IMR-90 (cell line): Measurements from ENCODE around the gene CHST5. TPM values are rescaled to one million over a fixed set of nuclear protein-coding genes. Genes with fewer than 3 reads are reported as not detected.

Experiments
- ATAC-seq: fragments of 200-7000 bp; cut with Tn5 transposase; 2 replicates; pipeline ENCODE4 v1.9.1; 2020; ENCODE audit warnings: low read depth, mild to moderate bottlenecking, moderate library complexity
- BruUV-seq: library from RNA; stranded (reverse); fragments of 400-500 nt; replicated peaks from 2 replicates; lab custom pipeline; 2021; lab: Mats Ljungman, UMichigan
- CTCF ChIA-PET: fragments of 300-600 bp; formaldehyde crosslinking; extraction: SDS; loops from one replicate; lab custom pipeline; 2021; ENCODE audit warnings: antibody characterized with exemption; lab: Yijun Ruan, JAX
- POLR2A ChIA-PET: fragments of 300-600 bp; sonication (Branson Sonifier 250); formaldehyde crosslinking; loops from one replicate; lab custom pipeline; 2022; ENCODE audit warnings: antibody characterized with exemption; ENCODE audit not compliant: unreplicated experiment; lab: Charles Lee
- DNase-seq: peaks from one replicate; pipeline ENCODE4 v3.0.0; 2013
- H2AFZ ChIP-seq: replicated peaks from 2 replicates; pipeline ENCODE3; 2013; ENCODE audit warnings: low read length, mild to moderate bottlenecking; ENCODE audit not compliant: poor library complexity
- H2AK5ac ChIP-seq: 2 replicates; pipeline ENCODE4 v1.6.1; 2013; ENCODE audit warnings: low read depth, low read length, inconsistent platforms
- H2AK9ac ChIP-seq: replicated peaks from 2 replicates; pipeline ENCODE3; 2013; ENCODE audit warnings: mild to moderate bottlenecking, low read depth, low read length, moderate library complexity; ENCODE audit not compliant: poor library complexity
- H2BK120ac ChIP-seq: 2 replicates; pipeline ENCODE4 v1.6.1; 2013; ENCODE audit warnings: low read depth, low read length, inconsistent platforms
- H2BK15ac ChIP-seq: 3 replicates; pipeline ENCODE4 v1.6.1; 2013; ENCODE audit warnings: low read depth, low read length, inconsistent platforms
- H2BK20ac ChIP-seq: 2 replicates; pipeline ENCODE4 v1.6.1; 2013; ENCODE audit warnings: low read depth, mild to moderate bottlenecking, inconsistent platforms, low read length, moderate library complexity
- H2BK5ac ChIP-seq: 2 replicates; pipeline ENCODE4 v1.6.1; 2013; ENCODE audit warnings: mild to moderate bottlenecking, low read depth, low read length, inconsistent platforms; ENCODE audit not compliant: poor library complexity, severe bottlenecking
- H3K14ac ChIP-seq: replicated peaks from 2 replicates; pipeline ENCODE4 v1.6.1; 2013; ENCODE audit warnings: low read depth, low read length, inconsistent platforms
- H3K18ac ChIP-seq: 2 replicates; pipeline ENCODE4 v1.6.1; 2013; ENCODE audit warnings: low read depth, low read length, control low read depth
- H3K23ac ChIP-seq: 2 replicates; pipeline ENCODE4 v1.6.1; 2013; ENCODE audit warnings: low read depth, low read length, inconsistent platforms
- H3K27ac ChIP-seq: 2 replicates; pipeline ENCODE4 v1.5.1; 2013; ENCODE audit warnings: mild to moderate bottlenecking, control low read depth, low read length; ENCODE audit not compliant: insufficient read depth
- H3K27me3 ChIP-seq: 2 replicates; pipeline ENCODE4 v1.6.1; 2013; ENCODE audit warnings: low read length; ENCODE audit not compliant: control insufficient read depth, insufficient read depth
- H3K36me3 ChIP-seq: 2 replicates; pipeline ENCODE4 v1.6.1; 2013; ENCODE audit warnings: low read length, mixed read lengths; ENCODE audit not compliant: control insufficient read depth, insufficient read depth
- H3K4ac ChIP-seq: 2 replicates; pipeline ENCODE4 v1.6.1; 2013; ENCODE audit warnings: low read depth, low read length, inconsistent platforms
- H3K4me1 ChIP-seq: 2 replicates; pipeline ENCODE4 v1.6.1; 2013; ENCODE audit warnings: low read length, mixed read lengths; ENCODE audit not compliant: control insufficient read depth, insufficient read depth
- H3K4me2 ChIP-seq: 2 replicates; pipeline ENCODE4 v1.6.1; 2013; ENCODE audit warnings: low read depth, mild to moderate bottlenecking, control low read depth, low read length, moderate library complexity
- H3K4me3 ChIP-seq: 2 replicates; pipeline ENCODE4 v1.5.1; 2013; ENCODE audit warnings: low read depth, mild to moderate bottlenecking, control low read depth, low read length, moderate library complexity; ENCODE audit not compliant: insufficient read depth
- H3K56ac ChIP-seq: 2 replicates; pipeline ENCODE4 v1.6.1; 2013; ENCODE audit warnings: low read length, inconsistent platforms; ENCODE audit not compliant: insufficient read depth; ENCODE audit errors: extremely low read depth
- H3K79me1 ChIP-seq, 2 experiments: 2 replicates each; pipeline ENCODE4 v1.6.1; 2013; ENCODE audit warnings: low read length in 2 of 2, inconsistent platforms in 1 of 2, low read depth in 1 of 2
- H3K9ac ChIP-seq: 2 replicates; pipeline ENCODE4 v1.6.1; 2013; ENCODE audit warnings: low read depth, low read length, control low read depth
- H3K9me1 ChIP-seq: 2 replicates; pipeline ENCODE4 v1.6.1; 2013; ENCODE audit warnings: low read length, inconsistent platforms; ENCODE audit not compliant: insufficient read depth
- H3K9me3 ChIP-seq: 2 replicates; pipeline ENCODE4 v1.6.1; 2013; ENCODE audit warnings: low read length; ENCODE audit not compliant: control insufficient read depth, insufficient read depth
- H4K20me1 ChIP-seq: 2 replicates; pipeline ENCODE4 v1.6.1; 2013; ENCODE audit warnings: low read length, inconsistent platforms; ENCODE audit not compliant: insufficient read depth
- H4K5ac ChIP-seq: 2 replicates; pipeline ENCODE4 v1.6.1; 2013; ENCODE audit warnings: mild to moderate bottlenecking, low read depth, low read length, control low read depth
- H4K8ac ChIP-seq, 2 experiments: 2 replicates each; pipeline ENCODE4 v1.6.1; 2013; ENCODE audit warnings: low read depth in 2 of 2, low read length in 2 of 2, control low read depth in 1 of 2, inconsistent platforms in 1 of 2
- H4K91ac ChIP-seq: 2 replicates; pipeline ENCODE4 v1.6.1; 2013; ENCODE audit warnings: low read depth, low read length, inconsistent platforms; ENCODE audit not compliant: insufficient read depth
- BHLHE40 ChIP-seq: fragments of 150-350 bp; IDR thresholded peaks from 2 replicates; pipeline ENCODE4 v1.6.1; 2016; ENCODE audit warnings: mild to moderate bottlenecking, low read depth, low read length
- CEBPB ChIP-seq: IDR thresholded peaks from 2 replicates; pipeline ENCODE4 v1.6.1; 2012; ENCODE audit warnings: low read depth, low read length, improper control_type of control experiment
- CHD1 ChIP-seq: IDR thresholded peaks from 2 replicates; pipeline ENCODE4 v1.6.1; 2012; ENCODE audit warnings: low read depth, low read length, improper control_type of control experiment
- CTCF ChIP-seq: conservative IDR thresholded peaks from 2 replicates; pipeline ENCODE4 v1.5.1; 2012; ENCODE audit warnings: mild to moderate bottlenecking, low read depth, low read length, improper control_type of control experiment
- ELK1 ChIP-seq: fragments of 150-350 bp; IDR thresholded peaks from 2 replicates; pipeline ENCODE4 v1.6.1; 2016; ENCODE audit warnings: low read depth, mild to moderate bottlenecking, low read length, moderate library complexity, borderline replicate concordance
- FOS ChIP-seq: fragments of 150-350 bp; IDR thresholded peaks from 2 replicates; pipeline ENCODE4 v1.6.1; 2016; ENCODE audit warnings: low read depth, low read length
- MAFK ChIP-seq: IDR thresholded peaks from 2 replicates; pipeline ENCODE4 v1.6.1; 2012; ENCODE audit warnings: low read depth, low read length, improper control_type of control experiment
- MAZ ChIP-seq: IDR thresholded peaks from 2 replicates; pipeline ENCODE4 v1.6.1; 2012; ENCODE audit warnings: low read depth, mild to moderate bottlenecking, low read length, improper control_type of control experiment, moderate library complexity, borderline replicate concordance
- RCOR1 ChIP-seq: IDR thresholded peaks from 2 replicates; pipeline ENCODE4 v1.6.1; 2012; ENCODE audit warnings: mild to moderate bottlenecking, low read length, improper control_type of control experiment; ENCODE audit not compliant: insufficient replicate concordance
- RFX5 ChIP-seq: IDR thresholded peaks from 2 replicates; pipeline ENCODE4 v1.8.0; 2012; ENCODE audit warnings: low read depth, mild to moderate bottlenecking, low read length, moderate library complexity
- SMC3 ChIP-seq: fragments of 150-350 bp; IDR thresholded peaks from 2 replicates; pipeline ENCODE4 v1.6.1; 2016; ENCODE audit warnings: low read depth, mild to moderate bottlenecking, antibody characterized with exemption, low read length, moderate library complexity
- USF2 ChIP-seq: fragments of 150-350 bp; IDR thresholded peaks from 2 replicates; pipeline ENCODE4 v1.6.1; 2017; ENCODE audit warnings: mild to moderate bottlenecking, antibody characterized with exemption, low read length, low read depth
- WGBS, 2 experiments: methylation state at CpG; one replicate each; pipeline versions ENCODE4 v1.1.5 to v1.1.7; 2013; ENCODE audit warnings: missing lambda C conversion rate in 2 of 2; ENCODE audit not compliant: insufficient read length in 1 of 2; ENCODE audit errors: extremely low coverage in 2 of 2; 5-methylcytosine and 5-hydroxymethylcytosine counted together
- dilution Hi-C: fragments of 300-500 bp; cut with HindIII; formaldehyde crosslinking; loops from one replicate; pipeline ENCODE4 v1.14.3; 2018; ENCODE audit warnings: low sequenced_read_pairs; ENCODE audit not compliant: unreplicated experiment
- in situ Hi-C: fragments of 300-500 bp; cut with MboI; formaldehyde crosslinking; loops from 3 replicates; pipeline ENCODE4 v1.14.3; 2019; ENCODE audit warnings: low sequenced_read_pairs, inconsistent platforms, mixed read lengths
- intact Hi-C: fragments of 100-400 bp; cut with micrococcal nuclease; formaldehyde crosslinking; loops from 2 replicates; pipeline ENCODE4 v1.10.0; 2022
- polyA plus RNA-seq, 3 experiments: library from polyadenylated mRNA; depleted of rRNA; stranded (reverse); fragments of >200 nt; gene quantifications; 2 replicates each; pipeline ENCODE4 v1.2.3, GENCODE V29; 2012; ENCODE audit warnings: low replicate concordance in 1 of 3
- total RNA-seq: library from RNA; depleted of rRNA; stranded (reverse); fragments of >200 nt; gene quantifications from 2 replicates; pipeline ENCODE4 v1.2.3, GENCODE V29; 2012

Gene CHST5
- total and polyA plus RNA-seq, 2 of the 4 experiments (the other 2 are of a cell fraction), result not detected

GRCh38 chr16:75573955-75574354 lies 38.0 kb upstream of the CHST5 start:
- no peak for ATAC-seq
- TF ChIP-seq CEBPB (no peak), USF2 (no peak), MAZ (no peak), CTCF (no peak), FOS (no peak), RCOR1 (no peak), SMC3 (no peak), BHLHE40 (no peak), ELK1 (no peak), RFX5 (no peak), MAFK (no peak), CHD1 (no peak)
- CTCF ChIA-PET, result interaction anchor here (1.2 kb wide), 1 partner anchor 57 kb away, joined by 3 read pairs; no protein-coding TSS in a partner anchor

More at GRCh38 chr16:75573955-75574354, 38.0 kb upstream of the CHST5 start:
- Histone ChIP-seq H2AFZ (no peak overlapping the region), H2AK9ac (no peak overlapping the region), H3K4me2 (no peak overlapping the region), H2BK20ac (no peak overlapping the region), H3K56ac (no peak overlapping the region), H2BK120ac (no peak overlapping the region), H3K27ac (no peak overlapping the region), H3K4me1 (0 out of 2 replicates have a peak, but pooled peaks cover 2% of the 10 kb centered on the region), H2BK5ac (no peak overlapping the region), H3K9me1 (peaks cover 9% of the 10 kb centered on the region; the same call in 1 of the 2 replicates), H3K4ac (no peak overlapping the region), H3K36me3 (peaks cover 71% of the 10 kb centered on the region), H4K5ac (no peak overlapping the region), H3K23ac (no peak overlapping the region), H3K27me3 (no peaks in the 10 kb centered on the region), H4K91ac (no peak overlapping the region), H3K9ac (no peak overlapping the region), H3K4me3 (no peak overlapping the region), H2BK15ac (no peak overlapping the region), H3K9me3 (no peaks in the 10 kb centered on the region), H3K79me1 (peaks cover 19 to 55% of the 10 kb centered on the region in 2 experiments; a peak in 3 of 4 replicates), H2AK5ac (no peak overlapping the region), H3K18ac (no peak overlapping the region), H4K20me1 (no peaks in the 10 kb centered on the region; the same call in 1 of the 2 replicates), H3K14ac (no peak overlapping the region), H4K8ac (no peak overlapping the region)
- POLR2A ChIA-PET, result no interaction called here
- in situ Hi-C loops (no loop called here), dilution Hi-C loops (no loop called here), intact Hi-C loops (no loop called here)
- BruUV-seq, result no TSS peak
- 95% methylated on average over 4 of the region's 5 CpGs; no CpG with 5 or more reads in 1 of the 2 experiments for WGBS, 2 experiments
- no peak for DNase-seq
